GM19025 (cell line): ENCODE results near the gene WIPF1.

Source experiments
- ATAC-seq: cut with Tn5 transposase; IDR thresholded peaks from one replicate; pipeline ENCODE4 v1.9.1; 2021; ENCODE audit warnings: mild to moderate bottlenecking, low read depth, moderate library complexity; ENCODE audit not compliant: unreplicated experiment

The WIPF1 gene

GRCh38 chr2:174577967-174578589 lies 19.5 kb downstream of the WIPF1 start:
- ATAC-seq, result no peak

DNA sequence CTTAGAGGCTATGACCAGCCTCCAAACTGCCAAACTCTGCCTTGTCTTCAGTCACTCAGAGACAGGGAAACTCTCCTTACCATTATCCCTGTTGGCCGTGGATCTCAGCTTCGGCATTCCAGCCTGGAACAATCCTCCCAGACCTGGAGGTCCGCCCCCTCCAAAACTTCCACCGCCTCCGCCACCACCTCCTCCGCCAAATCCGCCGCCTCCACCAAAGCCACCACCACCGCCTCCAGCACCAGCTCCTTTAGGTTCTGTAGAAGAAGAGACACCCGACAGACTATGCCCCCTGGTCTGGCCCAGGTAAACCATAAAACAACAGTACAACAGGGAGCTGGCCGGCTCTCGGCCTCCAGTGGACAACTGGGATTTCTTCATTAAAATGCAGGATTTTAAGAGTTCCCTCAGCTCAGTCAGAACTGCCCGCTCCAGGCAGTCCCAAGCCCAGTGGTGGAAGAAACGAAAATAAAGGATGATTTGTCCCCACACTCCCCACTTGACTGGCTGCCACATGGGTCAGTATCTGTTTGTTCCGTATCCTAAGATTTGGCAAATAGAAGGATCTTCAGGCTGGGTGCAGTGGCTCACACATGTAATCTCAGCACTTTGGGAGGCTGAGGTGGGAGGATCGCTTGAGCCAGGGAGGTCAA lies 22.4 kb downstream of the WIPF1 start:
- ATAC-seq, result no peak

DNA sequence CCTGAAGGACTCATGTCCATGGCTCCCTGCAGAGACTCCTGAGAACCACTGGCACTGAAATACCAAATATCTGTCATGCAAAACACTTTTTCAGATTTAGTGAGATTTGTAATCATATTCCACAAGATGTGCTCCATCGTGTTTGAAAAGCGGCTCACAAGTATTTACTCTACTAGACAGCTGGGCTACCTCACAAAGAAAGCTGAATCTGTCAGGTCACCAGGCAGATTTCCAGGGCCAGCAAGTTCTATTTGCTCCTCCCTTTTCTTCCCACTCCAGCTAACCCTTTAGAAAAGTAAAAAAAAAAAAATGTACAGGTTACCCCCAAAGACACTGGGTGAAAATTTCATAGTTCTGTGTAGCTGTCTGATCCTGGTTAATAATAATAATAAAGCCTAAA lies 22.9 kb downstream of the WIPF1 start:
- ATAC-seq, result no peak

DNA sequence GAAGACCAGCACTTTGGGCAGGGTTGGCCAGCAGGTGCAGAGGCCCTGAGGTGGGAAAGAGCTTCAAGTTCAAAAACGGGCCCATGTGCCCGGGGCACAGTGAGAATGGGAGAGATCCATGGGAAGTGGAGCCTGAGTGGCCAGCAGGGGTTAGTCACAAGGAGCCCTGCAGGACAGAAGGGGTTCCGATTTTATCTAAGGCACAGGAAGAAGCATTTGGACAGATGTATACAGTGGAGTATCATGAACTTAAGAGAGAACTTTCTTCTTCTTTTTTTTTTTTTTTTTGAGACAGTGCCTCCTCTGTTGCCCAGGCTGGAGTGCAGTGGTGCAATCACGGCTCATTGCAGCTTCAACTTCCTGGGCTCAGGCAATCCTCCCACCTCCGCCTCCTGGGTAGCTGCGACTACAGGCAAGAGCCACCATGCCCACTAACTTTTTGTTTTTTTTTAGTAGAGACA lies 24.0 kb downstream of the WIPF1 start:
- no peak for ATAC-seq

- ATAC-seq, result no peak
These were observed 25.0 kb downstream of the WIPF1 start for GRCh38 chr2:174572556-174572955.

DNA sequence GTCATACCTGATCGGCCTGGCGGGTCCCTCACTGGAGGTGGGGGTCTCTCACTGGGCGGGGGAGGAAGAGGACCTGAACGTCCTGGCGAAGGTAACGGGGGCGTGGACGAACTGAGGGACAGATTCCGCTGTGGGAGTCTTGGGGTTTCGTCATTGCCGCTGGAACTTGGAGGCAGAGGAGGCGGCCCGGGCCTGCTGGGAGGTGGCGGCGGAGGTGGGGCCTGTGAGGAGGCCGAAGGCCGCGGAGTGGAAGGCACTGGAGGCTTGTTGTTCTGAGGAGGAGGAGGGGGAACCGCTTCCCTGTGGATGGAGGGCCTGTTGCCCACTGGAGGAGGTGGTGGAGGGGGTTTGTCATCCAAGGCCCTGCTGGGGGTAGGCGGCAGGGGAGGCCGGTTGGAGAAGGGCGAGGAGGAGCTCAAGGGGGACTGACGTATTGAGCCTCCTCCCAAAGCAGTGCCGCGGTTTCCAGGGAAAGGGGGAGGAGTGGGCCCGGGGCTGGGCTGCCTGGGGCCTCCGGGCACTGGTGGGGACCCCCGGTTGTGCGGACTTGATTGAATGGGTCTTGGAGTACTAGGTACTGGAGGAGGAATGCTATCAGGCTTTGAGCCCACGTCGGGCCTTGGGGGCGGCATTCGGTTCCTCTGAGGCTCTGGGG lies 25.8 kb downstream of the WIPF1 start:
- no peak for ATAC-seq

DNA sequence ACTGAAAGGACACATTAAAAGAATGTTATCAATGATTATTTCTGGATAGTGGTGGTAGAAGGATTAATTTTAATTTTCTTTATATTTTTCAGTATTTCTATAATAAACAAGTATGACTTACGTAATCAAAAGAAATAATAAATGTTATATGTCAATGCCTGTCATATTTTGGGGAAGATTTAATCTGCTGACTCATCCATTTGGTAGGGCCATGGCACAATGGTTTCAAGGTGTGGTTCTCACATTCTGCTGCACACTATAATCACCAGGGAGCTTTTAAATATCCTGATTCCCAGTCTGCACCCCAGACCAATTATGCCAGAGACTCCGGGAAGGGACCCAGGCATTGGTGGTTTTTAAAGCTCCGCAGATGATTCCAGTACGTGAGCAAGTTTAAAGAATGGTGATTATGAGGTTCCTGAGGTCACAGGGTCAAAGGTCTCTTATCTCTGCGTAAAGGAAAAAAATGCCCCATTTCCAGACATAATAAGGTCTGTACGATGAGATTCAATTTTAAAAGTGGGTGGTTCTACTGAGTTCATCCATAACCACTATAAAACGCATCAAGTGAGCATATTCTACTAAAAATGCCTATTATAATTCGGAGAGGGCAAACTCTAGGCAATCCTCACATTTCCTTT lies 27.2 kb downstream of the WIPF1 start:
- no peak for ATAC-seq

- no peak for ATAC-seq
These were observed 27.9 kb downstream of the WIPF1 start for GRCh38 chr2:174569678-174570077.

DNA sequence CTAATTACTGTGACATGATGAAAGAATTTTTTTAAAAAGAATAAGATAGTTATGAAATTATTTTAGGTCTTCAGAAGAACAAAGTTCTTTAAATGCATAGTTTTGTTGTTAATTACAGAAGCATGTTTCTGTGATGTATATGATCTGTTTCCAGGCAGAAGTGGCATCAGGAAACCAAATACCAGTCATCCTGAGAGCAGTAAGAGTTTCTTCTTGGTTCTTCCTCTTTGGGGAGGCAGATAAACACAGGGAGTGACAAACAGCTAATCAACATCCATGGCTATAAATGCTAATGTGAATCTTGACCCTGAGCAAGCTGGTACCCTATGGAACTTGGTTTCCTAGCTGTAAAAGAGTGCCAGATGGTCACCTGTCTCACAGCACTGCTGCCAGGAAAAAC lies 29.2 kb downstream of the WIPF1 start:
- ATAC-seq, result no peak

DNA sequence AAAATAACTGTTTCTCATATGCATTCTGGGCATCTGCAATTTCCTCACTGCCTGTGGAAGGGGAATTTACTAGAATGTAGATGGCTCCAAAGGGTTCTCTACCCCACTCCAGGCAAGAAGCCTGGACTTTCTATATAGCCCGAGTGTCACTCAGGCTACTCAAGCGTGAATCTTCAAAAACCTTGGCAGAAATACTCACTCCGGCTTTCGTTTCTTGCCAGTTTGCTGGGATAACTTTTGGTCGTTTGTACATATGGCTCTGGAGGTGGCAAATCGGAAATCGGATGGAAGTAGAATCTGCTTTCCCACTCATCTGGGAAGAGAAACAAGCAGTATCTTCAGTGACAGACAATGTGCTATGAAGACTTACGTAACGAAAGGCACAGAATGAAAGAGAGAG lies 30.7 kb downstream of the WIPF1 start:
- no peak for ATAC-seq

- no peak for ATAC-seq
These were observed 33.9 kb downstream of the WIPF1 start for GRCh38 chr2:174563530-174564282.

DNA sequence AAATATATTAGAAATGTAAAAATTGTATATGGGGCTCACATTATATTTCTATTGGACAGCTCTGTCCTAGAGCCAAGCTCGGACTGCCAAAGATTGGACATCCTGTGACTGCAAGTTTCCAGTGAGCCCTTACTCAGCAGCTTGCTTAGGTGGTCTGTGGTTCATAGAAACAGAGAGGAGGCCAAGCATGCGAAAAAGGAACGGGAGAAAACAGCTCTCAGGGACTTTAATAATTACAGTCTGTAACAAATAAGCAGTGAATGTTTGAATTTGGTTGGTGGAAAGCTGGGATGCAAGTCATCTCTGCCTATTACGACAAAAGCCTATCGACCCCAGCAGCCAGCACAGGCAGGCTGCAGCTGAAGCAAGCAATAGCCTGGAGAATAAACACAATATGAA lies 35.6 kb downstream of the WIPF1 start:
- ATAC-seq, result no peak

- ATAC-seq, result no peak
These were observed 36.2 kb downstream of the WIPF1 start for GRCh38 chr2:174561283-174561971.

- no peak for ATAC-seq
These were observed 36.9 kb downstream of the WIPF1 start for GRCh38 chr2:174560737-174561136.

DNA sequence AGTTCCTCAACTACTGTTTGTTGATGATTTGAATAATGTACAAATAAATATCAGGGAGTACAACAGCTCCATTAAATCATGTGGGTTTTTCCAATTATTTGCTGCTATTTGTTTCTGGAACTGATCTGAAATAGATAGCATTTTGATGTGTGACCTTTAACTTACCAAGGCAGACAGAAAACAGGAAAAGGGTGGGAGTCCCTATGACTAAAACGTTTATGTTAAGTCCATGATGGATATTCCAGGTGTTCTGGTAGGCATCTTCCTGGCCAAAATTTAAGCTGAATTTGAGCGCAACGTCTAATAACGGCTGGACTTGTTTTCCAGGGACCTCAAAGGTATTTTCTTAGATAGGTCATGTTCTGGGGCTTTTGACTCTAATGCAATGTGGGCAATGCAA lies 41.6 kb downstream of the WIPF1 start:
- no peak for ATAC-seq

DNA sequence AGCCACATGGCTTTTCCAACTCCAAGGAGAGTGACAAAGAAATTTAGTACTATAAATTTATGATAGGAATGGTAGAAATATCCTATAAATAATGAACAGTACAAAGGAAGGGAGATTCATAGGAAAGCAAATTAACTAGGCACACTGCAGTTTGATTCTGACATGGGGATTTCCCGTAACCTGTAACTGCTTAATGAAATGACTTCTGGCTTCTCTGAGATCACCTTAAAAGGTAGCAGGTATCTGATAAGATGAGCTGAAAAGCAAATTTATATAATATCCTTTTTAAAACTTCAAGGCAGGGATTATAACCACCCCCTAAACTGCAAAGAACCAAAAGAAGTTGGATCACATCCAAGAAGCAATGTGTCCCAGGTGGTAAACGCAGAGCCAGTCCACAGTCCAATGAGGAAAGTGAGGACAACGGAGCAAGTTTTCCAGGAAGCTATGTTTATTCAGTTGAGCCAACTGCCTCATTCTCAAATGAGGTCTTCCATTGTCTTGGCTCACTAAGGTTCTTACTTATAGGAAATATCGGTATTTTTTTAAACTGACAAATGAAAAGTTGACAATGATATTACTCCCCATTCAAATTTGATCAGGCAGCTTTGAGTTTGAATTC lies 43.0 kb downstream of the WIPF1 start:
- ATAC-seq, result no peak

DNA sequence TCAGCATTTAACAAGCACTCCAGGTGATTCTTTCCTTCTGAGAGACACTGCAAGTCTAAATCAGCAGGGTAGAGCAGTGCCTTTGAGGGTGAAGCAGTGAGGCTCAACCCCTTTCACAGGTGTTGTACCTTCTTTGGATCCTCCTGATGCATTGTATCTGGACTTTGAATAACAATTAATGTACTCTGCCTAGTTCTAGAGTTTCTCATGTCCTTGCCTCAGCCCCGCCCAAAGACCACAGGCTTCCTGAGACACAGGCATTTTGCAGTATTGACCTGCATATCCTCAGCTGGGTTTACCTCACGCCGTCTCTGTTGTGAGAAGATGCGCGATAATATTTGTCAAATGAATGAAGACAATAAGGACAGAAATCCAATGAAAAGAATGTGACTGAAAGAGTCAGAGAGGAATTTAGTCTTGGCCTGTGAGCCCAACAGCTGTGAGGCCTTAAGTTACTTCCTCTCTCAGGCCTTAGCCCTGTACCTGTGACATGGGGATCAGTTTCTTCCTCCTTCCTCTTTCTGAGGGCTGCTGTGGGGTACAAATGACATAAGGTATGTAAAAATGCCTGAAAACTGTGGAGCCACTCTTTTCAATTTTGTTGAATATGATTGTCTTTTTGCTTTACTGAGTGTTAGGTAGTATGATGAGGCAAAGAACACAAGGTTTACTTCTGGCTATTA lies 43.7 kb downstream of the WIPF1 start:
- ATAC-seq, result no peak

DNA sequence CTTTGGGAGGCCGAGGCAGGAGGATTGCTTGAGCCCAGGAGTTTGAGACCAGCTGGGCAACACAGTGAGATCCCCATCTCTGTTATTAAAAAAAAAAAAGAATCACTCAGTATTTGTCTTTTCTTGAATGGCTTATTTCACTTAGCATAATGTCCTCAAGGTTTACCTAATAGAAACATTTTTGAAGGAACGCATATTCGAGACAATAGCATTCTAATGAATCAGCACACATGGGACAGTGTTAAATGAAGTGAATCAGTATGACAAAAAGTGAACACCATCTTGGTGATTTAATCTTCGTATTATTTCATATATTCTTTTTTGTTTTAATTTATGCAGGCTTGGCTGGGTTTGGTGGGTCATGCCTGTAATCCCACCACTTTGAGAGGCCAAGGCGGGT lies 44.7 kb downstream of the WIPF1 start:
- no peak for ATAC-seq

DNA sequence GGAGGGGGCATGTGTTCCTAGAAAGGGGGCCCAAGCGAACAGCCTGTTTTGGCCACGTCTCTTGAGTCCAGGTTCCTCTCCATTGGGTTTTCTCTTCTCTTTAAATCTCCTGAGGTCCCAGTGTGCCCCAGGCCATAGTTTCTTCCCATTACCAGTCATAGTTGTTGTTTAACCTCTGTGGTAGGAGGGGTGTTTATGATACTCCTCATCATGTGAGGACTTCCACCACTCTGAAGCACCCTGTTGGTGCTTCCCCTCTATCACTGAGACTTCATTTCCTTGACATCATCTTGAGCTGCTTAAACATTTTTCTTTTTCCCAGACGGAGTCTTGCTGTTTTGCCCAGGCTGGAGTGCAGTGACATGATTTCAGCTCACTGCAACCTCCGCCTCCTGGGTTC lies 45.9 kb downstream of the WIPF1 start:
- ATAC-seq, result no peak
